Measurements from ENCODE around the gene EEF1AKMT4.
A peak's percentile ranks its signal among the peaks of the same experiment; 100 is the strongest.
"Not testable (repeated sequence)": the region's sequence is repeated elsewhere in the genome, so short reads cannot be mapped to it uniquely, and the experiment has no call there.

EEF1AKMT4 gene

DNA sequence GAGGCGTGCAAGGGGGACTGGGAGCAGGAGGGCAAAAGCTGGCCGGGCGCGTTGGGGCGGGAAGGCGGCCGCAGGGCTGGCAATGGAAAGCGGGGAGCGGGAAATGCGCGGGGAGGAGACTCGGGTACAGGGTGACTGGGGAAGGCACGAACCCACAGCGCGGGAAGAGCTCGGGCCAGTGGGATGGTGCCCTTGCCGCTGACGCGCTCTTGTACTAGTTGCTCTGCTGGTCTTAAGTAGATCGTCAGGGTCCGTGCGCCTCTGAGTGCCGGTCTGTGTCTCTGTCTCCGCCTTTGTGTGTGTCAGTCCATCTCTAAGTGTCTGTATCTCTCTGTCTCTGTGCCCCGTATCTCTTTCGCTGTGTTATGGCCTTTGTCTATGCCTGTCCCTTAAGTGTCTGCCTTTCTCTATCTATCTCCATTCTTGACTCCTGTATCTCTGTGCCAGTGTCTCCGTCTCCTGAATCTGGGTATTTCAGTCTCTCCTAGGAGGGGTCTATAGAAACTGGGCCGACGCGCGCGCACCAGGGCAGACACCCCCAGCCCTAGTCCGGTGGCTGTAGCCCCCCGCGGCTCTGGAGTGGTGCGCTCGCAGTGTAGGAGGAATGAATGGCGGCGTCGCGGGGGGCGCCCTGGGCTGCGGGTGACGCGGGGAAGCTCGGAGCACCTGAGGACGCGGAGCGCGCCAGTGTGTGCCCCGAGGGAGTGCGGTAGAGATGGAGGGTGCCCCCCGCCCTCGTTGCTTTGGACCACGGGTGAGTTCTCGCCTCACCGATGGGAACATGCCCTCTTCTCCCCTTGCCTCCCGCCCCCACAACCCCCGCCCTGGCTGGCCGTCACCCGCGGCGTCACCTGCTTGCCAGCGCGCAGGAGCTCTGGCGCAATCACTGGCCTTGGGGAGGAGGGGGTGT lies 12.6 kb downstream of the EEF1AKMT4 start:
- no peaks in the 10 kb centered on the region for H3K27me3 ChIP-seq (ENCODE audit: low read depth, low read length)
- peak overlapping the region; percentile 93 for H3K4me3 ChIP-seq (ENCODE audit: low read length)
- H3K4me2 ChIP-seq (ENCODE audit: low read length) = peak overlapping the region; percentile 81
- no peaks in the 10 kb centered on the region for H3K9me3 ChIP-seq (ENCODE audit: insufficient read depth, low read length)
- TF ChIP-seq, protein P1, sequence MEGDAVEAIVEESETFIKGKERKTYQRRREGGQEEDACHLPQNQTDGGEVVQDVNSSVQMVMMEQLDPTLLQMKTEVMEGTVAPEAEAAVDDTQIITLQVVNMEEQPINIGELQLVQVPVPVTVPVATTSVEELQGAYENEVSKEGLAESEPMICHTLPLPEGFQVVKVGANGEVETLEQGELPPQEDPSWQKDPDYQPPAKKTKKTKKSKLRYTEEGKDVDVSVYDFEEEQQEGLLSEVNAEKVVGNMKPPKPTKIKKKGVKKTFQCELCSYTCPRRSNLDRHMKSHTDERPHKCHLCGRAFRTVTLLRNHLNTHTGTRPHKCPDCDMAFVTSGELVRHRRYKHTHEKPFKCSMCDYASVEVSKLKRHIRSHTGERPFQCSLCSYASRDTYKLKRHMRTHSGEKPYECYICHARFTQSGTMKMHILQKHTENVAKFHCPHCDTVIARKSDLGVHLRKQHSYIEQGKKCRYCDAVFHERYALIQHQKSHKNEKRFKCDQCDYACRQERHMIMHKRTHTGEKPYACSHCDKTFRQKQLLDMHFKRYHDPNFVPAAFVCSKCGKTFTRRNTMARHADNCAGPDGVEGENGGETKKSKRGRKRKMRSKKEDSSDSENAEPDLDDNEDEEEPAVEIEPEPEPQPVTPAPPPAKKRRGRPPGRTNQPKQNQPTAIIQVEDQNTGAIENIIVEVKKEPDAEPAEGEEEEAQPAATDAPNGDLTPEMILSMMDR (IDR thresholded peaks at IDR 0.05; ENCODE audit: low read depth, low read length) = no peak
- TF ChIP-seq EZH2phosphoT487 (IDR thresholded peaks at IDR 0.05; ENCODE audit: low read depth) = no peak
- no peaks in the 10 kb centered on the region for H3K36me3 ChIP-seq (replicated peaks; ENCODE audit: low read depth, low read length)
- H3K9ac ChIP-seq (ENCODE audit: low read length) = peak overlapping the region; percentile 56
- H3K27ac ChIP-seq (ENCODE audit: low read length) = no peak overlapping the region
- H4K20me1 ChIP-seq (ENCODE audit: insufficient read depth, low read length) = no peaks in the 10 kb centered on the region
- H3K4me1 ChIP-seq (ENCODE audit: low read length) = no peaks in the 10 kb centered on the region
- H2AFZ ChIP-seq (ENCODE audit: low read depth, low read length) = peak overlapping the region; percentile 23
- no peaks in the 10 kb centered on the region for H3K79me2 ChIP-seq (ENCODE audit: low read length)

DNA sequence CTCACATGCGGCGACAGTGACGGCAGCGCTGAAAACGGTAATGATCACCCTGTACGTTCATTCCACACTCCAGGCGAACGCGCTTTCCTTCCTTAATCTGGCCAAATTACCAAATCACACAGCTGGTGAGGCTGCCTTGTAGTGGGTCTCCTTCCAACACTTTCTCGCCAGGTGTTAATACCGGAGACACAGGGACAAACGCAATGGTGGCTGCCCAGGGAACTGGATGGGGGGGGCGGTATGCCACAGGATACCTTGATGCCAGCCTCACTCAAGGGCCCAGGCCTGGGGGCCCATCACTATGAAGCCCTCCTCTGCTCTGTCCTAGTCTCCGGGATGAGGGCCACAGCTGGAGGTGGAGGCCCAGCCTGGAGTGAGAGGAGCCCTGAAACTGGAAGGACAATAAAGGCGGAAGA lies 13.3 kb downstream of the EEF1AKMT4 start:
- TF ChIP-seq EZH2phosphoT487 (IDR thresholded peaks at IDR 0.05; ENCODE audit: low read depth) = no peak
- TF ChIP-seq, protein P1 (IDR thresholded peaks at IDR 0.05; ENCODE audit: low read depth, low read length) = no peak
- no peaks in the 10 kb centered on the region for H4K20me1 ChIP-seq (ENCODE audit: insufficient read depth, low read length)
- H2AFZ ChIP-seq (ENCODE audit: low read depth, low read length) = no peak overlapping the region
- H3K27me3 ChIP-seq (ENCODE audit: low read depth, low read length) = 0 out of 2 replicates have a peak, but pooled peaks cover 3% of the 10 kb centered on the region
- no peak overlapping the region for H3K9ac ChIP-seq (ENCODE audit: low read length)
- no peak overlapping the region for H3K4me2 ChIP-seq (ENCODE audit: low read length)
- H3K4me1 ChIP-seq (ENCODE audit: low read length) = no peaks in the 10 kb centered on the region
- no peak overlapping the region for H3K27ac ChIP-seq (ENCODE audit: low read length)
- H3K79me2 ChIP-seq (ENCODE audit: low read length) = no peaks in the 10 kb centered on the region
- no peaks in the 10 kb centered on the region for H3K9me3 ChIP-seq (ENCODE audit: insufficient read depth, low read length)
- no peaks in the 10 kb centered on the region for H3K36me3 ChIP-seq (replicated peaks; ENCODE audit: low read depth, low read length)
- no peak overlapping the region for H3K4me3 ChIP-seq (ENCODE audit: low read length)

DNA sequence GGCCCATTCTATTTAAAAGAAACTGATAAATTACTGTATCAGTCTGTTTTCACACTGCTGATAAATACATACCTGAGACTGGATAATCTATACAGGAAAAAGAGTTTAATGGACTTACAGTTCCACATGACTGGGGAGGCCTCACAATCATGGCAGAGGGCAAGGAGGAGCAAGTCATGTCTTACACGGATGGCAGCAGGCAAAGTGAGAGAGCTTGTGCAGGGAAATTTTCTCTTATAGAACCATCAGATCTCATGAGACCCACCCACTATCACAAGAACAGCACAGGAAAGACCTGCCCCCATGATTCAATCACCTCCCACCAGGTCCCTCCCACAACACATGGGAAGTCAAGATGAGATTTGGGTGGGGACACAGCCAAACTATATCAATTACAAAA lies 17.8 kb downstream of the EEF1AKMT4 start:
- not testable (repeated sequence) for H3K4me1 ChIP-seq (ENCODE audit: low read length); H3K9me3 ChIP-seq (ENCODE audit: insufficient read depth, low read length); H4K20me1 ChIP-seq (ENCODE audit: insufficient read depth, low read length); H3K27ac ChIP-seq (ENCODE audit: low read length); H3K79me2 ChIP-seq (ENCODE audit: low read length); H3K4me2 ChIP-seq (ENCODE audit: low read length); H3K4me3 ChIP-seq (ENCODE audit: low read length); H2AFZ ChIP-seq (ENCODE audit: low read depth, low read length); H3K9ac ChIP-seq (ENCODE audit: low read length); H3K27me3 ChIP-seq (ENCODE audit: low read depth, low read length); H3K36me3 ChIP-seq (replicated peaks; ENCODE audit: low read depth, low read length)

DNA sequence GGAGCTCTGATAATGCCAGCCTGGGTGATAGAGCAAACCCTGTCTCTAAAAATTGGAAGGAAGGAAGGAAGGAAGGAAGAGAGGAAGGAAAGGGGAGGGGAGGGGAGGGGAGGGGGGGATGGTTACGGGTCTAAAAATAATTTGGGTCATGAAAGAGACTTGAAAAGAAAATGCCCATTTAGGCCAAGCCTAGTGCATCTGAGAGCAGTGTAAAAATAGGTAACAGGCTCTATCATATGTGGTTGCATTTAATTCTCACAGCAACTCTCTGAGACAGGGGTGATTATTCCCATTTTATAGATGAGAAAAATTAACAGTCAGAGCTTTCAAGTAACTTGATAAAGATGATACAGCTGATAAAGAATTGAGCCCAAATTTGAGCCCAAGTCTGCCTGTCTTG lies 22.8 kb downstream of the EEF1AKMT4 start:
- Histone ChIP-seq H3K27me3 (ENCODE audit: low read depth, low read length) (0 out of 2 replicates have a peak, but pooled peaks cover 3% of the 10 kb centered on the region), H3K4me3 (ENCODE audit: low read length) (no peak overlapping the region), H3K9ac (ENCODE audit: low read length) (no peak overlapping the region), H3K36me3 (replicated peaks; ENCODE audit: low read depth, low read length) (no peaks in the 10 kb centered on the region), H3K27ac (ENCODE audit: low read length) (no peak overlapping the region), H2AFZ (ENCODE audit: low read depth, low read length) (no peak overlapping the region), H4K20me1 (ENCODE audit: insufficient read depth, low read length) (no peaks in the 10 kb centered on the region), H3K4me1 (ENCODE audit: low read length) (no peaks in the 10 kb centered on the region), H3K9me3 (ENCODE audit: insufficient read depth, low read length) (no peaks in the 10 kb centered on the region), H3K4me2 (ENCODE audit: low read length) (no peak overlapping the region), H3K79me2 (ENCODE audit: low read length) (no peaks in the 10 kb centered on the region)
- no peak for TF ChIP-seq EZH2phosphoT487 (IDR thresholded peaks at IDR 0.05; ENCODE audit: low read depth)
- TF ChIP-seq, protein P1 (IDR thresholded peaks at IDR 0.05; ENCODE audit: low read depth, low read length) = no peak
